Colonic mucosa (tissue), 4 donors: ENCODE measurements around the gene FAM78B. TPM values are rescaled to one million over a fixed set of nuclear protein-coding genes. Genes with fewer than 3 reads are reported as not detected.

ENCODE experiments used
- DNase-seq: peaks from one replicate; pipeline ENCODE4 v3.0.0-alpha.2; 2020
- H3K27ac ChIP-seq: fragments of 200-600 bp; one replicate; pipeline ENCODE4 v1.8.0; 2021
- H3K27me3 ChIP-seq: fragments of 200-600 bp; one replicate; pipeline ENCODE4 v1.8.0; 2021
- H3K36me3 ChIP-seq: fragments of 200-600 bp; one replicate; pipeline ENCODE4 v1.8.0; 2021
- H3K4me1 ChIP-seq: fragments of 200-600 bp; one replicate; pipeline ENCODE4 v1.8.0; 2021; ENCODE audit warnings: mild to moderate bottlenecking
- H3K4me3 ChIP-seq: fragments of 200-600 bp; one replicate; pipeline ENCODE4 v1.8.0; 2021
- H3K9ac ChIP-seq, 2 donors: one replicate each; pipeline ENCODE4 v1.7.0; 2013; ENCODE audit warnings: control low read depth in 2 of 2, low read depth in 2 of 2, low read length in 2 of 2
- H3K9me3 ChIP-seq: fragments of 200-600 bp; one replicate; pipeline ENCODE4 v1.8.0; 2021
- CTCF ChIP-seq: fragments of 200-600 bp; IDR thresholded peaks from one replicate; pipeline ENCODE4 v1.8.0; 2022; ENCODE audit warnings: antibody characterized with exemption, mild to moderate bottlenecking
- intact Hi-C: fragments of 100-400 bp; cut with DNase I; formaldehyde crosslinking; loops from one replicate; pipeline ENCODE4 v1.14.1; 2022
- total RNA-seq, 2 donors: library from RNA; stranded (reverse); fragmentation: NEBNext Ultra II Directional in 1 of 2; extraction: Animal tissue kit (Norgen Biotek cat#: 25700) in 1 of 2; gene quantifications; one replicate each; pipeline ENCODE4 v1.2.1, GENCODE V29; 2021
- donor health status: healthy.
- donor health status: DM: no; HTN: no; CAD: no.
- donor health status: DM: no; HTN: no; CAD: no.

FAM78B gene
- total RNA-seq, 2 donors from 2014 or later, result 0.69 to 1.2 TPM

GRCh38 chr1:166141969-166142368 is 24.8 kb downstream of the FAM78B start:
- H3K27me3 ChIP-seq, result no peaks in the 10 kb centered on the region
- H3K36me3 ChIP-seq, result no peaks in the 10 kb centered on the region
- H3K9ac ChIP-seq, result no peak overlapping the region
- intact Hi-C loops, result no loop called here
- no peak for DNase-seq
- H3K9me3 ChIP-seq, result no peaks in the 10 kb centered on the region
- TF ChIP-seq CTCF, result no peak
- H3K4me1 ChIP-seq, result no peaks in the 10 kb centered on the region
- no peak overlapping the region for H3K4me3 ChIP-seq
- no peak overlapping the region for H3K27ac ChIP-seq

GRCh38 chr1:166140251-166140650 is 26.6 kb downstream of the FAM78B start:
- no peak for DNase-seq
- H3K27ac ChIP-seq, result no peak overlapping the region
- H3K9ac ChIP-seq, result no peak overlapping the region
- H3K9me3 ChIP-seq, result no peaks in the 10 kb centered on the region
- no peak overlapping the region for H3K4me3 ChIP-seq
- intact Hi-C loops, result no loop called here
- no peak for TF ChIP-seq CTCF
- H3K4me1 ChIP-seq, result no peaks in the 10 kb centered on the region
- H3K27me3 ChIP-seq, result no peaks in the 10 kb centered on the region
- H3K36me3 ChIP-seq, result no peaks in the 10 kb centered on the region

GRCh38 chr1:166139735-166140134 is 27.1 kb downstream of the FAM78B start:
- H3K4me3 ChIP-seq, result no peak overlapping the region
- no peak for TF ChIP-seq CTCF
- intact Hi-C loops, result loop anchor here (2.0 kb wide), 1 partner anchor 339 kb away; no protein-coding TSS in a partner anchor
- no peak overlapping the region for H3K27ac ChIP-seq
- DNase-seq, result no peak
- no peaks in the 10 kb centered on the region for H3K4me1 ChIP-seq
- H3K27me3 ChIP-seq, result no peaks in the 10 kb centered on the region
- no peak overlapping the region for H3K9ac ChIP-seq
- H3K36me3 ChIP-seq, result no peaks in the 10 kb centered on the region
- H3K9me3 ChIP-seq, result no peaks in the 10 kb centered on the region

- DNase-seq, result no peak
- Histone ChIP-seq H3K9me3 (no peaks in the 10 kb centered on the region), H3K4me1 (no peaks in the 10 kb centered on the region), H3K27ac (no peak overlapping the region), H3K4me3 (no peak overlapping the region), H3K9ac (no peak overlapping the region), H3K27me3 (no peaks in the 10 kb centered on the region), H3K36me3 (no peaks in the 10 kb centered on the region)
- intact Hi-C loops, result no loop called here
- no peak for TF ChIP-seq CTCF
Observed at GRCh38 chr1:166136699-166137401, 30.0 kb downstream of the FAM78B start.

GRCh38 chr1:166136222-166136621 is 30.6 kb downstream of the FAM78B start:
- no peaks in the 10 kb centered on the region for H3K36me3 ChIP-seq
- H3K9me3 ChIP-seq, result no peaks in the 10 kb centered on the region
- no peak overlapping the region for H3K4me3 ChIP-seq
- no peak overlapping the region for H3K27ac ChIP-seq
- no peaks in the 10 kb centered on the region for H3K4me1 ChIP-seq
- intact Hi-C loops, result no loop called here
- H3K27me3 ChIP-seq, result no peaks in the 10 kb centered on the region
- no peak for DNase-seq
- no peak overlapping the region for H3K9ac ChIP-seq
- TF ChIP-seq CTCF, result no peak
